H54 (cell line): ENCODE measurements around the gene UNC13D.
A peak's percentile ranks its signal among the peaks of the same experiment; 100 is the strongest.

Source experiments
- DNase-seq: peaks from one replicate; pipeline ENCODE4 v3.0.0; 2011; ENCODE audit warnings: low spot score, mixed read lengths; ENCODE audit not compliant: insufficient read length
- FAIRE-seq: peaks from 3 replicates; lab custom pipeline; 2011; peaks lifted over from hg19 to GRCh38; lab: Jason Lieb, UNC
- POLR2A ChIP-seq: IDR thresholded peaks from 2 replicates; pipeline ENCODE4 v1.6.1; 2011; ENCODE audit warnings: low read depth, mild to moderate bottlenecking, low read length

Gene UNC13D

GRCh38 chr17:75810216-75810615 is 34.0 kb downstream of the UNC13D start:
- no peak for TF ChIP-seq POLR2A
- no peak for FAIRE-seq

DNA sequence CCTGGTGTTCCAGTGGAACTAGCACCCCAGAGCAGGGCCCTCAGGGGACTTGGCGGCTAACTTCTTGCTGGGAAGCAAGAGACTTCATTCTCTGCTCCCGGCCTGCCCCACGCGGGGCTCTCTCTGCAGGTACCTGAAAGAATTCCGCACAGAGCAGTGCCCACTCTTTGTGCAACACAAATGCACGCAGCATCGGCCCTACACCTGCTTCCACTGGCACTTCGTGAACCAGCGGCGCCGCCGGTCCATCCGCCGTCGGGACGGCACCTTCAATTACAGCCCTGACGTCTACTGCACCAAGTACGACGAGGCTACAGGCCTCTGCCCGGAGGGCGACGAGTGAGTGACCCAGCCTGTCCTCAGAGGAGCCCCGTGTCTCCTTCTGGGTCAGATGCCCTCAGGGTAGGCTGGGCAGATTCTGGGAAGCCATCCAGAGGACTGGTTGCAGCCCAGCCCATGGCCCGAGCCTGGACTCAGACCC is 34.5 kb downstream of the UNC13D start:
- DNase-seq (no peak), FAIRE-seq (no peak)
- no peak for TF ChIP-seq POLR2A

More at GRCh38 chr17:75810216-75810615, 34.0 kb downstream of the UNC13D start:
- no peak for DNase-seq

- DNase-seq (no peak), FAIRE-seq (no peak)
- no peak for TF ChIP-seq POLR2A
These were observed 35.1 kb downstream of the UNC13D start for GRCh38 chr17:75808905-75809621.

- DNase-seq: no peak
- no peak for FAIRE-seq
These were observed 35.7 kb downstream of the UNC13D start for GRCh38 chr17:75808549-75808904.

GRCh38 chr17:75807861-75808260 is 36.3 kb downstream of the UNC13D start:
- DNase-seq: no peak

More at GRCh38 chr17:75808549-75808904, 35.7 kb downstream of the UNC13D start:
- no peak for TF ChIP-seq POLR2A

GRCh38 chr17:75806822-75807500 is 37.2 kb downstream of the UNC13D start:
- DNase-seq (no peak), FAIRE-seq (no peak)
- TF ChIP-seq POLR2A: no peak

More at GRCh38 chr17:75807861-75808260, 36.3 kb downstream of the UNC13D start:
- FAIRE-seq: no peak
- TF ChIP-seq POLR2A: no peak

GRCh38 chr17:75803883-75804282 is 40.3 kb downstream of the UNC13D start:
- DNase-seq (no peak), FAIRE-seq (no peak)
- no peak for TF ChIP-seq POLR2A

GRCh38 chr17:75799402-75799801 is 44.8 kb downstream of the UNC13D start:
- FAIRE-seq (no peak), DNase-seq (no peak)
- no peak for TF ChIP-seq POLR2A

GRCh38 chr17:75795820-75796607 is 48.2 kb downstream of the UNC13D start:
- no peak for TF ChIP-seq POLR2A
- FAIRE-seq (no peak), DNase-seq (no peak)

DNA sequence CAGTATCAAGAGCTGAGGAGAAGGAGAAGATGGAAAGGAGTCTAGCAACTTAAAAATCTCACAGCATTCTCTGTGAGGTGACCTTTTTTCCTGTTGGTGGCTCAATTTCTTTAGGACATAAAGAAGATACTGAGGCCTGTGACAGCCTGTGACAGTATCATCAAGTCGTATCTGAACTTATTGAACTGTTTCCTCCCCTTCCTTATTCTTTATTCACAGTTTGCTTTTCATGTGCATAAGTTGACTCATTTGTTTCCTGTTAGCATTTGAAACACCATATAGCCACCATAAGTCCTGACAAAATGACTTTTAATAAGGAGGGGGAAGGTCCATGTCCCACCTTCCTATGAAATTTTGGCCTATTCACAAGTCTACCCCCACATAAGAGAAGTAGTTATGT is 50.7 kb downstream of the UNC13D start:
- FAIRE-seq (no peak), DNase-seq (no peak)
- no peak for TF ChIP-seq POLR2A

GRCh38 chr17:75791254-75791653 is 53.0 kb downstream of the UNC13D start:
- FAIRE-seq (no peak), DNase-seq (no peak)
- no peak for TF ChIP-seq POLR2A

- DNase-seq (peak; percentile 70), FAIRE-seq (no peak)
- TF ChIP-seq POLR2A: peak; percentile 65
These were observed 59.0 kb downstream of the UNC13D start for GRCh38 chr17:75785016-75785890.

DNA sequence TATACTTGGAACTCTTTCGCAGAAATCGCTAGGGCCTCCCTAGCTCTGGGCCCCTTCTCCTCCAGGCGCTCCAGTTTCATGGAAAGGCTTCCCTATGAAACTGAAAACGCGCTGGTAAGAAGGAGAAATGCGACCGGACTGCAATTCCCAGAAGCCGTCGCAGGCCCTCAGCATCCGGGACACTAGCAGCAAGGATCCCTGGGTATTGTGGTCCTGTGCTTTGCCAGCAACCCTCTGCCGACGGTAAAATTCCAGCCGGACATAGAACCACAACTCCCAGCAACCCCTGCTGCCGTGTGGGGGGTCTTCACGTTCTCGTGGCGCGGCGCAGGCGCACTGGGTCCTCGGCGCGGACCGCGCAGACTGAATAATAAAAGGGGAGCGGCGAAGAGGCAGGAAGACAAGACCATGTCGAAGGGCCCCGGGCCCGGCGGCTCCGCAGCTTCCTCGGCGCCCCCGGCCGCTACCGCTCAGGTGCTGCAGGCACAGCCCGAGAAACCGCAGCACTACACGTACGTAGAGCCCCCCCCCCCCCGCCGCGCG is 59.7 kb downstream of the UNC13D start, which contains the start of gene UNK:
Gene UNK, plus strand, starts transcription at position 334 of the 543 bp plus-strand sequence. Its CDS starts 75 bp downstream, at position 409.
- FAIRE-seq (peak; percentile 58), DNase-seq (peak; percentile 91)
- TF ChIP-seq POLR2A: no peak
